Measurements from ENCODE around the gene WDR59. TPM values are rescaled to one million over a fixed set of nuclear protein-coding genes. Genes with fewer than 3 reads are reported as not detected.
"Not testable (repeated sequence)": the region's sequence is repeated elsewhere in the genome, so short reads cannot be mapped to it uniquely, and the experiment has no call there.

Gene WDR59
- total RNA-seq, 2 donors from 2014 or later = 12.5 to 18.0 TPM

DNA sequence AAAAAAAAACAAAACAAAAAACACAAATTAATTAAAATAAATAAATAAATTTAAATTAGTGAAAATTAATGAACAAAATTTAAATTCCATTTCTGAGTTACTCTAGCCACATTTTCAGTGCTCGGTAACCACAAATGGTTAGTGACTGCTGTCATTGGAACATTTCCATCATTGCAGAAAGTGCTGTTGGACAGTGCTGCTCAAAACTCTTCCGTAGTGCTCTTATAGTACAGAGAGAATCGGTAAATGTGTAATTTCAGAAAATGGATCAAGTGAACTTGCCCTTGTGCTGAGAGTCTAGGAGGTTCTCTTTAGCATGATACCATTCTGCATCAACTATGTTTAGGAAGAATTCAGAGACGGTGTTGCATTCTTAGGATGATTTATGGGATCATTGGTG, 37.6 kb upstream of the WDR59 start:
- no peaks in the 10 kb centered on the region for H3K27me3 ChIP-seq
- H3K36me3 ChIP-seq = peaks cover 3% of the 10 kb centered on the region
- no peak overlapping the region for H3K4me3 ChIP-seq
- peaks cover 0 to 6% of the 10 kb centered on the region in 2 donors for H3K9me3 ChIP-seq
- no peak for DNase-seq (ENCODE audit: low spot score)
- H3K4me1 ChIP-seq = peaks cover 0 to 29% of the 10 kb centered on the region in 2 donors
- no peak for TF ChIP-seq CTCF (IDR thresholded peaks at IDR 0.05)
- H3K27ac ChIP-seq = no peak overlapping the region

DNA sequence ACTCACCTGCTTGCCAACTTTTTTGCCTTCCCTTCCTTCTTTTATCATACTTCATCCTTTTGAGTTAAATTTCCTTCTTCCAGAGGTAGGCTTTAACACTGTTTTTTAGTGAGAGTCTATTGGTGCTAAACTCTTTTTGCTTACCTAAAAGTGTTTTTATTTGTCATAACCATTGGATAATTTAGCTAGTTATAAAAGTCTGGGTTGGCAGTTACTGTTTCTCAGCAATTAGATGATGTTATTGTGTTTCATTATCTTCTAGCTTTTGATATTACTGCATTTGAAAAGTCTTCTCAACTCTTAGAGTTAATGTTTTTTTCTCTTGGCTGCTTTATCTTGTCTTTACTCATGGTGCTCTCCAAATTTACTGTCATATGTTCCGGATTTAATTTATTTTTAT, 36.5 kb upstream of the WDR59 start:
- H3K27me3 ChIP-seq = no peaks in the 10 kb centered on the region
- H3K9me3 ChIP-seq = peaks cover 0 to 6% of the 10 kb centered on the region in 2 donors
- no peak for DNase-seq (ENCODE audit: low spot score)
- H3K36me3 ChIP-seq = peaks cover 3% of the 10 kb centered on the region
- no peak overlapping the region for H3K27ac ChIP-seq
- H3K4me3 ChIP-seq = no peak overlapping the region
- TF ChIP-seq CTCF (IDR thresholded peaks at IDR 0.05) = no peak
- H3K4me1 ChIP-seq = peaks cover 0 to 26% of the 10 kb centered on the region in 2 donors

DNA sequence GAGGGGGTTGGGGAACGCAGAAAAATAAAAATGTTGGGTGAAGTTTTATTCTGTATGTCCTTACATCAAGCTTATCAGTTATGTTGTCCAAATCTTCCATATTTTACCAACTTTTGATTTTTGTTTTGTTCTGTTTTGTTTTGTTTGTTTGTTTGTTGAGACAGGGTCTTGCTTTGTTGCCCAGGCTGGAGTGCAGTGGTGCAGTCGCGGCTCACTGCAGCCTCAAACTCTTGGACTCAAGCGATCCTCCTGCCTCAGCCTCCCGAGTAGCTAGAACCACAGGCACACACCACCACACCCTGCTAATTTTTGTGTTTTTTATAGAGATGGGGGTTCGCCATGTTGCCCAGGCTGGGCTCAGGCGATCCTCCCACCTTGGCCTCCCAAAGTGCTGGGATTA, 34.7 kb upstream of the WDR59 start:
- H3K9me3 ChIP-seq = peaks cover 0 to 6% of the 10 kb centered on the region in 2 donors
- peaks cover 0 to 14% of the 10 kb centered on the region in 2 donors for H3K4me1 ChIP-seq
- no peak for TF ChIP-seq CTCF (IDR thresholded peaks at IDR 0.05)
- no peak overlapping the region for H3K4me3 ChIP-seq
- peaks cover 3% of the 10 kb centered on the region for H3K36me3 ChIP-seq
- no peak overlapping the region for H3K27ac ChIP-seq
- no peak for DNase-seq (ENCODE audit: low spot score)
- H3K27me3 ChIP-seq = no peaks in the 10 kb centered on the region

- DNase-seq (ENCODE audit: low spot score) = no peak
- Histone ChIP-seq H3K9me3 (peaks cover 0 to 6% of the 10 kb centered on the region in 2 donors), H3K36me3 (peaks cover 3% of the 10 kb centered on the region), H3K4me1 (peaks cover 0 to 16% of the 10 kb centered on the region in 2 donors), H3K27me3 (no peaks in the 10 kb centered on the region), H3K4me3 (no peak overlapping the region), H3K27ac (no peak overlapping the region)
- no peak for TF ChIP-seq CTCF (IDR thresholded peaks at IDR 0.05)
Observed at GRCh38 chr16:75019007-75019406, 34.1 kb upstream of the WDR59 start.

DNA sequence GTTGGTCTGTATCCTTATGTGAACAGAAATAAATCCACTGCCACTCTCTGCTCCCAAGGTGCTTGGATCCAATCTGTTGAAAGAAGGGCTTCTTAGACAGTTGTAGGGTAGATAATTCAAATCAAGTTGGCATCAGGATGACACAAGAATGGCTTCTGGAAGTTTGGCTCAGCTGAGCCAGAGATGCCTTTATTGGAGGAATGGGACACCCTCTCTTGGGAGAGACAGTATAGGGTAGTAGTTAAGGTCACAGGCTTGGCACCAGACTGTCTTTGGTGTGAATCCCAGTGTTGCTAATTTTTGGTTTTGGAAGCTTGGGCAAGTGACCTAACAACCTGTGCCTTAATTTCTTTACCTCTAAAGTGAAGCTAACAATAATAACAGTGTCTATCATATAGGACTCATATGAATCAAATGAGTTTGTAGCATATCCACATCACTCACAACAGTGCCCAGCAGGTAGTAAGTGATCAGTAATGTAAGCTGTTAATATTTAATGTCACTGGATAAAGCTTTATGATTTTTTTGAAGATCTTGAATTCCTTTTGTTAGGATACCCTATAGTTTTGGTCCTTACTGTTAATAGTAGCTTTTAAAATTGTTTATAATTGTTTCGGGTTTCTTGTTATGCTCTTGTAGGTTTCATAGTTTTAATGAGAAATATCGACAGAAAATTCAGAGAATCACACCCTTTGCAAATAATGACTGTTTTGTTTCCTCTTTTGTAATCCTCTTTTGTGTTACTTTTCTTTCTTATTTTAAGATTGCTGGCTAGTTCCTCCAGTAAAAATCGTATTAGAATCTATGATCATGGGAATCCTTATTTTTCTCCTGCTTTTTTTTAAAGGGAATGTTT, 33.0 kb upstream of the WDR59 start:
- no peak for DNase-seq (ENCODE audit: low spot score)
- Histone ChIP-seq H3K27me3 (no peaks in the 10 kb centered on the region), H3K9me3 (peaks cover 0 to 6% of the 10 kb centered on the region in 2 donors), H3K4me3 (no peak overlapping the region), H3K27ac (no peak overlapping the region), H3K4me1 (peaks cover 0 to 27% of the 10 kb centered on the region in 2 donors), H3K36me3 (peaks cover 3% of the 10 kb centered on the region)
- no peak for TF ChIP-seq CTCF (IDR thresholded peaks at IDR 0.05)

DNA sequence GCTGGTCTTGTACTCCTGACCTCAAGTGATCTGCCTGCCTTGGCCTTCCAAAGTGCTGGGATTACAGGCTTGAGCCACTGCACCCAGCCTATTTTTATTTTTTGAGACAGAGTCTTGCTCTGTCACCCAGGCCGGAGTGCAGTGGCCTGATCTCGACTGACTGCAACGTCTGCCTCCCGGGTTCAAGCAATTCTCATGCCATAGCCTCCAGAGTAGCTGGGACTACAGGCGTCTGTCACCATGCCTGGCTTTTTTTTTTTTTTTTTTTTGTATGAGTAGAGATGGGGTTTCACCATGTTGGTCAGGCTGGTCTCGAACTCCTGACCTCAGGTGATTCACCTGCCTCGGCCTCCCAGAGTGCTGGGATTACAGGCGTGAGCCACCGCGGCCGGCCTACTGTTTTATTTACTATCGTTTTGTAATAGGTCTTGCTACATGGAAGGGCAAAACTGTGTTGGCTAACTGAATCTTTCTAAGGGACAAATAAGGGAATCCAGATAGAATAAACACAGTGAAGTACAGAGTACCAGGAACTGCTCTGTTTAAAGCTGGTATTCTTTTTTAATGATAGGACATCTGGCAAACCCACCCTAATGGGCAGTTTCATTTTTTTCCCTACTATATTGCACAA, 31.6 kb upstream of the WDR59 start:
- H3K27me3 ChIP-seq; H3K27ac ChIP-seq; H3K36me3 ChIP-seq; DNase-seq (ENCODE audit: low spot score); H3K4me3 ChIP-seq; H3K9me3 ChIP-seq: not testable (repeated sequence)
- H3K4me1 ChIP-seq = peaks cover 0 to 41% of the 10 kb centered on the region in 2 donors

Measured in right atrium auricular region (tissue), 2 donors.